Measurements from ENCODE around the gene S100P. TPM values are rescaled to one million over a fixed set of nuclear protein-coding genes. Genes with fewer than 3 reads are reported as not detected.

S100P gene
- total and polyA plus RNA-seq, 8 donors: 2.3 to 85.0 (median 4.8) TPM

DNA sequence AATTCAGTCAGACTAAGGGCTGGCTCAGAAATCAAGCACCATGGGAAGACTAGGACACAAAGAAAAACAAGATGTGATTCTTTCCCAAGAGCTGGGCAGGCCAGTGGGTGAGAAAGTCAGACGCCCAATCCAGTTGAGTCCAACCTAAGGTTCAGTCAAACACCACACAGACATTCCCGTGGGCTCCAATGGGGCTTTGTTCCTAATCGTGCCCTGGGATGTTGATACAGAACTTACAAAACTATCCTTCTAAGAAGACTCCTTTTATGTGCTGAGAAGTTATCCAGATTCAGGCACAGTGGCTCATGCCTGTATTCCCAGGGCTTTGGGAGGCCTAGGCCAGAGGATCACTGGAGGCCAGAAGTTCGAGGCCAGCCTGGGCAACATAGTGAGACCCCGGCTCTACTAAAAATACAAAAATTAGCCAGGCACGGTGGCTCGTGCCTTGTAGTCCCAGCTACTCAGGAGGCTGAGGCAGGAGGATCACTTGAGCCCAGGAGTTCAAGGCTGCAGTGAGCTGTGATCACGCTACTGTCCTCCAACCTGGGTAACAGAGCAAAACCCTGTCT is 26.0 kb downstream of the S100P start:
- DNase-seq (no peak), ATAC-seq (no peak)
- no peak overlapping the region for H3K4me3 ChIP-seq
- no peaks in the 10 kb centered on the region for H3K36me3 ChIP-seq
- H3K27ac ChIP-seq: no peak overlapping the region
- H3K9me3 ChIP-seq: no peaks in the 10 kb centered on the region
- H3K4me1 ChIP-seq: peaks cover 8 to 32% of the 10 kb centered on the region in 2 donors
- intact Hi-C loops (cut with DNase I): loop anchor here in 1 of 2 donors (5.0 to 10.0 kb wide), 2 partner anchors 153 to 355 kb away; no protein-coding TSS in a partner anchor
- no peaks in the 10 kb centered on the region for H3K27me3 ChIP-seq
- TF ChIP-seq, protein P1, sequence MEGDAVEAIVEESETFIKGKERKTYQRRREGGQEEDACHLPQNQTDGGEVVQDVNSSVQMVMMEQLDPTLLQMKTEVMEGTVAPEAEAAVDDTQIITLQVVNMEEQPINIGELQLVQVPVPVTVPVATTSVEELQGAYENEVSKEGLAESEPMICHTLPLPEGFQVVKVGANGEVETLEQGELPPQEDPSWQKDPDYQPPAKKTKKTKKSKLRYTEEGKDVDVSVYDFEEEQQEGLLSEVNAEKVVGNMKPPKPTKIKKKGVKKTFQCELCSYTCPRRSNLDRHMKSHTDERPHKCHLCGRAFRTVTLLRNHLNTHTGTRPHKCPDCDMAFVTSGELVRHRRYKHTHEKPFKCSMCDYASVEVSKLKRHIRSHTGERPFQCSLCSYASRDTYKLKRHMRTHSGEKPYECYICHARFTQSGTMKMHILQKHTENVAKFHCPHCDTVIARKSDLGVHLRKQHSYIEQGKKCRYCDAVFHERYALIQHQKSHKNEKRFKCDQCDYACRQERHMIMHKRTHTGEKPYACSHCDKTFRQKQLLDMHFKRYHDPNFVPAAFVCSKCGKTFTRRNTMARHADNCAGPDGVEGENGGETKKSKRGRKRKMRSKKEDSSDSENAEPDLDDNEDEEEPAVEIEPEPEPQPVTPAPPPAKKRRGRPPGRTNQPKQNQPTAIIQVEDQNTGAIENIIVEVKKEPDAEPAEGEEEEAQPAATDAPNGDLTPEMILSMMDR (IDR thresholded peaks at IDR 0.05): no peak

DNA sequence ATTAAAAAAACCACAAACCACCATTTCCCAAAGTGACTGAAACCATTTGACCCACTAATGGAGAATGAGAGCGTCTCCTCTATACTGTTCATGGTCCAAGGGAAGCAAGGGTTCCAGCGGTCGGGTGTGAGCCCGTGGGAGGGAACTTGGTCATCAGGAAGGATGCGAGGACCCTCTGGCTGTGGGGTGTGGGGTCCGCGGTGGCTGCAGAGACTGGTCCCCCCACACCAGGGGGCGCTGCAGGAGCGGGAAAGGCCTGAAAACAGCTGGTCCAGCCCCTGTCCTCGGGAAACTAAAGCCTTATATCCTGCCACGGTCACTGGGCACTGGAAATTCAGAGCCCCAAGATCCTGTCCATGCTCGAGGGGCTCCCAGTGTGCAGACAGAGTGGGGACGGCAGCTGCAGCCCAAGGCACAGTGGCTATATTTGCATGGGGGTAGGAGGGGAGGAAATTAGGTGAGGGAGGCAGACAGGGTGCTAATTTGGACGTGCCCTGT is 26.6 kb downstream of the S100P start:
- Histone ChIP-seq H3K27ac (no peak overlapping the region), H3K4me3 (no peak overlapping the region), H3K27me3 (no peaks in the 10 kb centered on the region), H3K36me3 (no peaks in the 10 kb centered on the region), H3K4me1 (peaks cover 8 to 30% of the 10 kb centered on the region in 2 donors), H3K9me3 (no peaks in the 10 kb centered on the region)
- intact Hi-C loops (cut with DNase I): loop anchor here in 1 of 2 donors (5.0 to 10.0 kb wide), 2 partner anchors 152 to 355 kb away; no protein-coding TSS in a partner anchor
- DNase-seq: peak; percentile 69 to 96 (median 84)
- TF ChIP-seq, protein P1 (IDR thresholded peaks at IDR 0.05): peak; percentile 89 to 96
- peak; percentile 78 for ATAC-seq

GRCh38 chr4:6721121-6721520 is 27.4 kb downstream of the S100P start:
- H3K9me3 ChIP-seq: no peaks in the 10 kb centered on the region
- ATAC-seq (no peak), DNase-seq (no peak)
- H3K4me1 ChIP-seq: peaks cover 8 to 25% of the 10 kb centered on the region in 2 donors
- H3K36me3 ChIP-seq: no peaks in the 10 kb centered on the region
- H3K27ac ChIP-seq: no peak overlapping the region
- no peak overlapping the region for H3K4me3 ChIP-seq
- TF ChIP-seq, protein P1 (IDR thresholded peaks at IDR 0.05): no peak
- H3K27me3 ChIP-seq: no peaks in the 10 kb centered on the region
- intact Hi-C loops (cut with DNase I): loop anchor here in 1 of 2 donors (5.0 to 10.0 kb wide), 2 partner anchors 151 to 354 kb away; no protein-coding TSS in a partner anchor

GRCh38 chr4:6722891-6723290 is 29.2 kb downstream of the S100P start:
- intact Hi-C loops (cut with DNase I): loop anchor here in 1 of 2 donors (5.0 to 10.0 kb wide), 2 partner anchors 149 to 352 kb away; no protein-coding TSS in a partner anchor
- no peaks in the 10 kb centered on the region for H3K36me3 ChIP-seq

DNA sequence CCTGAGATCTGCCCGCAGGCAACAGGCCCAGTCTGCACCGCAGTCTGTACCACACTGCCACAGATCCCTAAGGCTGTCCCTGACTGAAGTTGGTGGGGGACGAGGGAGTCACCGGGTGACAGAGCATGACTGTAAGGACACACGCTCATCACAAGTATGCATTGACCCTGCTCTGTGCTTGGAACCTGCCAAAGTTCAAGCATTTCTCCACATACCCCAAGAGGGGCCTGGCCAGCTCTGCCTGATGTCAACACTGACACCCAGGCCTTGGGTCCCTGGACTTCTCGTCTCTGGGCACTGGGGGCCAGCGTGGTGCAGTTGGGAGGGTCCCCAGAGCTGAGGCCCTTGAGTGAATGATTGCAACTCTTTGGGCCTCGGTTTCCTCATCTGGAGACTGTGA is 30.2 kb downstream of the S100P start:
- Histone ChIP-seq H3K36me3 (no peaks in the 10 kb centered on the region), H3K9me3 (no peaks in the 10 kb centered on the region), H3K4me3 (no peak overlapping the region), H3K27ac (no peak overlapping the region), H3K4me1 (peaks cover 0 to 7% of the 10 kb centered on the region in 2 donors), H3K27me3 (no peaks in the 10 kb centered on the region)
- no peak for ATAC-seq
- TF ChIP-seq, protein P1 (IDR thresholded peaks at IDR 0.05): no peak
- intact Hi-C loops (cut with DNase I): loop anchor here in 1 of 2 donors (5.0 to 10.0 kb wide), 2 partner anchors 148 to 351 kb away; no protein-coding TSS in a partner anchor
- no peak for DNase-seq

More at GRCh38 chr4:6722891-6723290, 29.2 kb downstream of the S100P start:
- Histone ChIP-seq H3K4me3 (no peak overlapping the region), H3K9me3 (no peaks in the 10 kb centered on the region), H3K27me3 (no peaks in the 10 kb centered on the region), H3K4me1 (peaks cover 0 to 9% of the 10 kb centered on the region in 2 donors), H3K27ac (no peak overlapping the region)
- ATAC-seq: no peak
- TF ChIP-seq, protein P1 (IDR thresholded peaks at IDR 0.05): no peak
- DNase-seq: no peak

Data from left lung (tissue), 10 donors.